ENCODE results near the gene LUC7L.

- TF ChIP-seq EP300 (IDR thresholded peaks at IDR 0.05) (no peak), POLR2A (IDR thresholded peaks at IDR 0.05) (no peak)
These were observed 66.8 kb downstream of the LUC7L start for GRCh38 chr16:162271-162991.

All from ovary (tissue), 1 donor.